CD4-positive, alpha-beta T cell treated with Interleukin-1 beta for 1 hour (primary cell): ENCODE measurements around the gene ETS2.

ENCODE experiments used
- DNase-seq, 2 donors: peaks; one replicate each; pipeline ENCODE4 v3.0.0-alpha.2; 2020 to 2022

The ETS2 gene

GRCh38 chr21:38802050-38803026, 3.4 kb upstream of the ETS2 start:
- DNase-seq, result no peak

GRCh38 chr21:38803075-38803660, 2.6 kb upstream of the ETS2 start:
- DNase-seq, result no peak

- no peak for DNase-seq
These were observed 1.5 kb upstream of the ETS2 start for GRCh38 chr21:38804030-38804788.

GRCh38 chr21:38804789-38805327, 871 bp upstream of the ETS2 start:
- peak; percentile 16 to 38 for DNase-seq

GRCh38 chr21:38806153-38806941, 618 bp downstream of the ETS2 start:
- DNase-seq, result peak; percentile 23 to 38

GRCh38 chr21:38806942-38807284, 1.2 kb downstream of the ETS2 start:
- DNase-seq, result no peak

- no peak for DNase-seq
These were observed 1.7 kb downstream of the ETS2 start for GRCh38 chr21:38807441-38807871.

GRCh38 chr21:38807986-38808385, 2.3 kb downstream of the ETS2 start:
- no peak for DNase-seq

- DNase-seq, result peak in 1 of 2 donors; percentile 21
These were observed 3.6 kb downstream of the ETS2 start for GRCh38 chr21:38809198-38809878.

GRCh38 chr21:38810034-38810825, 4.5 kb downstream of the ETS2 start:
- no peak for DNase-seq

- no peak for DNase-seq
These were observed 5.1 kb downstream of the ETS2 start for GRCh38 chr21:38810826-38811164.

- peak in 1 of 2 donors; percentile 56 for DNase-seq
These were observed 5.5 kb downstream of the ETS2 start for GRCh38 chr21:38811257-38811656.

- no peak for DNase-seq
These were observed 7.4 kb downstream of the ETS2 start for GRCh38 chr21:38813143-38813542.

- DNase-seq, result no peak
These were observed 7.8 kb downstream of the ETS2 start for GRCh38 chr21:38813547-38813946.

- no peak for DNase-seq
These were observed 8.7 kb downstream of the ETS2 start for GRCh38 chr21:38814126-38815059.

GRCh38 chr21:38815060-38815405, 9.3 kb downstream of the ETS2 start:
- DNase-seq, result no peak

- no peak for DNase-seq
These were observed 10.8 kb downstream of the ETS2 start for GRCh38 chr21:38816400-38816977.

GRCh38 chr21:38817371-38818324, 11.9 kb downstream of the ETS2 start:
- no peak for DNase-seq
